Measurements from ENCODE around the gene CEACAM19. TPM values are rescaled to one million over a fixed set of nuclear protein-coding genes. Genes with fewer than 3 reads are reported as not detected.
A peak's percentile ranks its signal among the peaks of the same experiment; 100 is the strongest.
"Not testable (repeated sequence)": the region's sequence is repeated elsewhere in the genome, so short reads cannot be mapped to it uniquely, and the experiment has no call there.

Gene CEACAM19
- total and polyA plus RNA-seq, 2 of the 13 experiments (the other 11 are each of a cell fraction or from before 2014, with no cell fraction given), result 1.3 to 4.0 TPM

- BruUV-seq (replicated peaks); H3K36me3 ChIP-seq (replicated peaks in 1 of 2; ENCODE audit: control insufficient read depth in 1 of 2, insufficient read depth in 2 of 2, low read length in 2 of 2); ATAC-seq; CTCF ChIA-PET (ENCODE audit: low intra/inter-chr PET ratio, low total read pairs); H3K27ac ChIP-seq (ENCODE audit: extremely low read length, insufficient read depth, low read length); intact Hi-C loops (cut with micrococcal nuclease; ENCODE audit: unreplicated experiment); in situ Hi-C loops (cut with HindIII; ENCODE audit: extremely low pct_ligation_motif_present, low pct_unique_long_range_greater_than_20kb); H3K4me2 ChIP-seq (ENCODE audit: low read depth, low read length); H3K9ac ChIP-seq (ENCODE audit: insufficient read depth, low read depth, low read length); H3K9me3 ChIP-seq (ENCODE audit: low read length); H3K79me2 ChIP-seq (ENCODE audit: insufficient read depth, low read length); H2AFZ ChIP-seq (ENCODE audit: low read length); DNase-seq (ENCODE audit: low spot score); H3K4me3 ChIP-seq (replicated peaks in 1 of 3; ENCODE audit: insufficient read depth in 1 of 3, low read depth in 2 of 3, low read length in 3 of 3); H4K20me1 ChIP-seq (ENCODE audit: insufficient read depth, low read length); H3K27me3 ChIP-seq (ENCODE audit: control insufficient read depth in 1 of 2, insufficient read depth in 2 of 2, low read length in 2 of 2); FAIRE-seq: not testable (repeated sequence)
- POLR2A ChIA-PET, result interaction anchor here (2.1 to 2.7 kb wide), 2 partner anchors 9 to 15 kb away, joined by 7 to 11 read pairs; no protein-coding TSS in a partner anchor
- 58% methylated on average over 2 of the region's 4 CpGs for WGBS (ENCODE audit: low lambda C conversion rate)
- peaks cover 21% of the 10 kb centered on the region for H3K4me1 ChIP-seq (ENCODE audit: insufficient read depth, low read length)
- peak; percentile 97 for TF ChIP-seq ZSCAN22 (CRISPR knock-in tag; IDR thresholded peaks at IDR 0.05)
Observed at GRCh38 chr19:44709434-44710266, 38.4 kb downstream of the CEACAM19 start.

- 94% methylated on average over 11 of the region's 14 CpGs for WGBS (ENCODE audit: low lambda C conversion rate)
- CTCF ChIA-PET (ENCODE audit: low intra/inter-chr PET ratio, low total read pairs), result no interaction called here
Observed at GRCh38 chr19:44710483-44710882, 39.2 kb downstream of the CEACAM19 start.

More at GRCh38 chr19:44710483-44710882, 39.2 kb downstream of the CEACAM19 start:
- no peaks in the 10 kb centered on the region for H3K27me3 ChIP-seq (ENCODE audit: control insufficient read depth in 1 of 2, insufficient read depth in 2 of 2, low read length in 2 of 2)
- intact Hi-C loops (cut with micrococcal nuclease; ENCODE audit: unreplicated experiment) (no loop called here), in situ Hi-C loops (cut with HindIII; ENCODE audit: extremely low pct_ligation_motif_present, low pct_unique_long_range_greater_than_20kb) (no loop called here)
- H3K36me3 ChIP-seq (replicated peaks in 1 of 2; ENCODE audit: control insufficient read depth in 1 of 2, insufficient read depth in 2 of 2, low read length in 2 of 2), result peaks cover 5 to 8% of the 10 kb centered on the region in 2 experiments; a peak in 4 of 5 replicates
- H3K4me2 ChIP-seq (ENCODE audit: low read depth, low read length), result no peak overlapping the region
- H3K9me3 ChIP-seq (ENCODE audit: low read length), result peaks cover 8% of the 10 kb centered on the region; the same call in 1 of the 2 replicates
- FAIRE-seq (no peak), ATAC-seq (no peak), DNase-seq (ENCODE audit: low spot score) (no peak)
- POLR2A ChIA-PET, result interaction anchor here (2.1 to 2.7 kb wide), 2 partner anchors 8 to 15 kb away, joined by 7 to 11 read pairs; no protein-coding TSS in a partner anchor
- no peaks in the 10 kb centered on the region; the same call in 1 of the 2 replicates for H4K20me1 ChIP-seq (ENCODE audit: insufficient read depth, low read length)
- H3K4me3 ChIP-seq (replicated peaks in 1 of 3; ENCODE audit: insufficient read depth in 1 of 3, low read depth in 2 of 3, low read length in 3 of 3), result no peak overlapping the region
- TF ChIP-seq E2F1 (CRISPR knock-in tag; IDR thresholded peaks at IDR 0.05) (no peak), HNRNPL (IDR thresholded peaks at IDR 0.05; ENCODE audit: low read depth, low read length) (peak; percentile 35; the same call in 1 of the 2 replicates), ZNF263 (CRISPR knock-in tag; IDR thresholded peaks at IDR 0.05) (0 out of 2 replicates have a peak, but pooled peaks have one; percentile 49), ZNF687 (CRISPR knock-in tag; IDR thresholded peaks at IDR 0.05) (peak; percentile 21; the same call in 1 of the 2 replicates), AGO2 (optimal IDR thresholded peaks at IDR 0.05; ENCODE audit: low read depth, low read length) (peak; percentile 91), PRDM4 (CRISPR knock-in tag; IDR thresholded peaks at IDR 0.05; ENCODE audit: borderline replicate concordance) (no peak), RBFOX2 (IDR thresholded peaks at IDR 0.05; ENCODE audit: low read depth, low read length) (peak; percentile 31)
- H3K4me1 ChIP-seq (ENCODE audit: insufficient read depth, low read length), result peaks cover 22% of the 10 kb centered on the region
- no peaks in the 10 kb centered on the region for H3K79me2 ChIP-seq (ENCODE audit: insufficient read depth, low read length)
- H3K27ac ChIP-seq (ENCODE audit: extremely low read length, insufficient read depth, low read length), result no peak overlapping the region
- no peak overlapping the region for H3K9ac ChIP-seq (ENCODE audit: insufficient read depth, low read depth, low read length)
- no peak overlapping the region for H2AFZ ChIP-seq (ENCODE audit: low read length)
- no TSS peak for BruUV-seq (replicated peaks)
